K562 (cell line): ENCODE measurements around the gene ADGRE3.

Experiments
- ZNF140 ChIP-seq: fragments of 250-450 bp; sonication (Bioruptor Pico); IDR thresholded peaks from 2 replicates; pipeline ENCODE4 v1.8.0; 2021; ENCODE audit warnings: moderate library complexity, mild to moderate bottlenecking, inconsistent platforms
- TF ChIP-seq, protein P1 (sequence below): sonication (generic); formaldehyde crosslinking; IDR thresholded peaks from 2 replicates; pipeline ENCODE4 v1.8.1; 2023; ENCODE audit warnings: mild to moderate bottlenecking, missing genetic modification reagents

GRCh38 chr19:14722127-14722526 lies 47.5 kb upstream of the ADGRE3 start:
- TF ChIP-seq, protein P1, sequence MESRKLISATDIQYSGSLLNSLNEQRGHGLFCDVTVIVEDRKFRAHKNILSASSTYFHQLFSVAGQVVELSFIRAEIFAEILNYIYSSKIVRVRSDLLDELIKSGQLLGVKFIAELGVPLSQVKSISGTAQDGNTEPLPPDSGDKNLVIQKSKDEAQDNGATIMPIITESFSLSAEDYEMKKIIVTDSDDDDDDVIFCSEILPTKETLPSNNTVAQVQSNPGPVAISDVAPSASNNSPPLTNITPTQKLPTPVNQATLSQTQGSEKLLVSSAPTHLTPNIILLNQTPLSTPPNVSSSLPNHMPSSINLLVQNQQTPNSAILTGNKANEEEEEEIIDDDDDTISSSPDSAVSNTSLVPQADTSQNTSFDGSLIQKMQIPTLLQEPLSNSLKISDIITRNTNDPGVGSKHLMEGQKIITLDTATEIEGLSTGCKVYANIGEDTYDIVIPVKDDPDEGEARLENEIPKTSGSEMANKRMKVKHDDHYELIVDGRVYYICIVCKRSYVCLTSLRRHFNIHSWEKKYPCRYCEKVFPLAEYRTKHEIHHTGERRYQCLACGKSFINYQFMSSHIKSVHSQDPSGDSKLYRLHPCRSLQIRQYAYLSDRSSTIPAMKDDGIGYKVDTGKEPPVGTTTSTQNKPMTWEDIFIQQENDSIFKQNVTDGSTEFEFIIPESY (CRISPR knock-in tag): no peak
- no peak for TF ChIP-seq ZNF140
